GM18502 (cell line): ENCODE measurements around the gene GALM.
"Not testable (repeated sequence)": the region's sequence is repeated elsewhere in the genome, so short reads cannot be mapped to it uniquely, and the experiment has no call there.

Source experiments
- ATAC-seq: cut with Tn5 transposase; IDR thresholded peaks from one replicate; pipeline ENCODE4 v1.9.1; 2021; ENCODE audit warnings: mild to moderate bottlenecking; ENCODE audit not compliant: unreplicated experiment, poor library complexity

GALM gene

GRCh38 chr2:38665854-38666555 is at the start of gene GALM:
Gene GALM, plus strand, starts transcription at chr2:38666114. Its CDS starts 48 bp downstream, at chr2:38666162.
- ATAC-seq: peak; percentile 61

GRCh38 chr2:38617301-38617700 is 48.6 kb upstream of the GALM start:
- no peak for ATAC-seq

- peak; percentile 55 for ATAC-seq
Measured at GRCh38 chr2:38619458-38620164, 46.3 kb upstream of the GALM start.

DNA sequence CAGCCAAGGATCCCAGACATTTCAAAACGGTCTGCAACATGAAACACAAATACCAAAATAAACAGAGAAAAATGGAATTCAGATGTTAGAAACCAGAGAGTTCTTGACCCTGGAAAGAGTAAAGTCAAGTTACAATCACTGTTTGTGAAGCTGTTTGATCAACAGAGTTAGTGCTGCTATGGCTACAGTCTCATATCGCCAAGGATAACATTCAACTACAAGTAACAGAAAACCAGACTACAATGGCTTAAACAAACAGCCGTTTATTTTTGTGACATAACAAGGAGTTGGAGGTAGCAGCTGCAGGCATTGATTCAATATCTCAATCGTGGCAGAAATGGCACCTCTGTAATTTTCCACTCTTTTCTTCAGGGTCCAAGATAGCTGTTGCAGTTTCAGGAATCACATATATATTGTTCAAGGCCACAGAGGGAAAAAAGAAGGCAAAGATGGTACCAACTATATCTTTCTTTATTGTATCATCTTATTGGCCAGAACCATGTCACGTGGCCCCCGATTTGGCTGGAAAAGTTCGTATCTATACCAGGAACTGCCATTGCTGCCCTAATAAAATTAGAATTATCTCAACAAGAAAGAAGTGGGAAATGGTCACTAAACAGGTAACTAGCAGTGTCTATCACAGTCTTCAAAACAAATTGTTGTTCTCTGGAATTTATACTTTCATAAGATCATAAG is 45.5 kb upstream of the GALM start:
- no peak for ATAC-seq

DNA sequence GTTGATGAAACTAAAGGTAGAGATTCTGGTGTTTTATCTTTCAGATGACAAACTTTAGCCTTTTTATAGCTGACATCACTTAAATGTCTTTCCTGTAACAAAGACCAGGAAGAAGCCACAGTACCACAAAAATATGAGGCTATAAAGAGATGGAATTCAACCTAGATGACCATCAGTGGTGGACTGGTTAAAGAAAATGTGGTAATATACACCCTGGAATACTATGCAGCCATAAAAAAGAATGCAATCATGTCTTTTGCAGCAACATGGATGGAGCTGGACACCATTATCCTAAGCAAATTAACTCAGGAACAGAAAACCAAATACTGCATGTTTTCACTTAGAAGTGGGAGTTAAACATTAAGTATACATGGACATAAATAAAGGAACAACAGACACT is 44.9 kb upstream of the GALM start:
- ATAC-seq: no peak

GRCh38 chr2:38622210-38622609 is 43.7 kb upstream of the GALM start:
- ATAC-seq: no peak

DNA sequence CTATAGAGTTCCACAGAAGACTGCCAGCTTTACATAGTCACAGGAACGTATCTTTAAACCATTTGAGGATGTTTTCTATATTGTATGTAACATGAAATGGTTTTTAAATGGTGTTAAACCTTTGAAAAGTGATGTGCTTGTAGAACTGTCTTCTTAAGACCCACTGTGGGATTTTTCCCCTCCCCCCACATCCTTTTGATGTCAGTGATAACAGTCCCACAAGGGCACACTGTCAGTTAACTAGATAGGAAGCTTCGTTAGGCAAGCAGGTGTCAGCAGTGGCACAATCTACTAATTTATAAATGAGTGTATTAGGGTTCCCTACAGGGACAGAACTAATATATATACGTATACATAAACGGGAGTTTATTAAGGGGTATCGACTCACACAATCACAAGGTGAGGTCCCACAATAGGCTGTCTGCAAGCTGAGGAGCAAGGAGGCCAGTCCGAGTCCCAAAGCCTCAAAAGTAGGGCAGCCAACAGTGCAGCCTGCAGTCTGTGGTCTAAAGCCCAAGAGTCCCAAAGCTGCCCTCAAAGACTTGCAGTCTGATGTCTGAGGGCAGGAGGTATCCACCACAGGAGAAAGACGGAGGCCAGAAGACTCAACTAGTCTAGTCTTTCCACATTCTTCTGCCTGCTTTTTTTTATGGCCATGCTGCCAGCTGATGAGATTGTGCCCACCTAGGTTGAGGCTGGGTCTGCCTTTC is 39.4 kb upstream of the GALM start:
- no peak for ATAC-seq

- ATAC-seq: no peak
Measured at GRCh38 chr2:38627391-38627790, 38.5 kb upstream of the GALM start.

- no peak for ATAC-seq
Measured at GRCh38 chr2:38629684-38630083, 36.2 kb upstream of the GALM start.

DNA sequence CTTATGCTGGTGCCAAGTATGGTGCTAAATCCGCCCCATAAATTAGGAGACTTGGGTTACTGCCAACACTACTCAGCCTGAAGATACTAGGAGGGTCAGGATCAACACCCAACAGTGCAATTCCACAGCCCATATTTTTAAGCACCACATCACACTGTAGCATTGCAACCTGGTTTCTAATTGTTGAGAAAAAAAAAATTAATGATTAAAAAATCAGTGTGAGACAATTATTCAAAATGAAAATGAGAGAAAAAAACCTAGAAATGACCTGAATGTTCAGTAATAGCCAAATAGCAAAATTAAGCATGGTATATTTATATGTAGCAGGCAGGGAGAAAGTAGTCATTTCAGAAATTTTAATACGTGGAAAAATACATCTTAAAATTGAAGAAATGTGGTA is 33.9 kb upstream of the GALM start:
- no peak for ATAC-seq

- ATAC-seq: no peak
Measured at GRCh38 chr2:38632980-38633379, 32.9 kb upstream of the GALM start.

- no peak for ATAC-seq
Measured at GRCh38 chr2:38633895-38634294, 32.0 kb upstream of the GALM start.

- ATAC-seq: peak; percentile 91
Measured at GRCh38 chr2:38634684-38635083, 31.2 kb upstream of the GALM start.

DNA sequence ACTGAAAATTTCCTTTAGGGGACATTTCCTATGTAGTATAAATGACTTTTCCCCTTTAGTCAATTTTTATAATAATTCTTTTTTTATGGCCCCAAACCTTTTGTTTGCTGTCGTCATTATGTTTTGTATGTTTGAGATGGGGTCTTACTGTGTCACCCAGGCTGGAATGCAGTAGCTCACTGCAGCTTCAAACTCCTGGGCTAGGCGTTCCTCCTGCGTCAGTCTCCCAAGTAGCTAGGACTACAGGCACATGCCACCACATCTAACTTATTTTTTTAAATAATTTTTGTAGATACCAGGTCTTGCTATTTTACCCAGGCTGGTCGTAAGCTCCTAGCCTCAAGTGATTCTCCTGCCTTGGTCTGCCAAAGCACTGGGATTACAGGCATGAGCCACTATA is 30.8 kb upstream of the GALM start:
- no peak for ATAC-seq

DNA sequence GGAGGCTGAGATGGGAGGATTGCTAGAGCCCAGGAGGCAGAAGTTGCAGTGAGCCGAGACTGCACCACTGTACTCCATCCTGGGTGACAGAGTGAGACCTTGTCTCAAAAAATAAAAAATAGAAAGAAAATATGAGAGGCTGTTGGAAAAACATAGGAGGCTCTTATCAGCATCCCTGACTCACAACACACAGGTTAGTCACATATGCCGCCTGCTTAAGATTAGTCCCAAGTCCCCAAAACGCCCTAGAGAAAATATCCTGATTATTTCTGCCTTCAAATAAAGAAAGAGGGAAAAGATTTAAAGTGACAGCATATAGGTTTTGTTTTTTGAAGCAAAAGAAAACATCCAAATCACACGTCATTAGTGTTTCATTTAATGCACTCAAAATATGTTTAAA is 29.8 kb upstream of the GALM start:
- no peak for ATAC-seq

- ATAC-seq: not testable (repeated sequence)
Measured at GRCh38 chr2:38642373-38643017, 23.4 kb upstream of the GALM start.

- ATAC-seq: no peak
Measured at GRCh38 chr2:38643021-38643671, 22.8 kb upstream of the GALM start.

DNA sequence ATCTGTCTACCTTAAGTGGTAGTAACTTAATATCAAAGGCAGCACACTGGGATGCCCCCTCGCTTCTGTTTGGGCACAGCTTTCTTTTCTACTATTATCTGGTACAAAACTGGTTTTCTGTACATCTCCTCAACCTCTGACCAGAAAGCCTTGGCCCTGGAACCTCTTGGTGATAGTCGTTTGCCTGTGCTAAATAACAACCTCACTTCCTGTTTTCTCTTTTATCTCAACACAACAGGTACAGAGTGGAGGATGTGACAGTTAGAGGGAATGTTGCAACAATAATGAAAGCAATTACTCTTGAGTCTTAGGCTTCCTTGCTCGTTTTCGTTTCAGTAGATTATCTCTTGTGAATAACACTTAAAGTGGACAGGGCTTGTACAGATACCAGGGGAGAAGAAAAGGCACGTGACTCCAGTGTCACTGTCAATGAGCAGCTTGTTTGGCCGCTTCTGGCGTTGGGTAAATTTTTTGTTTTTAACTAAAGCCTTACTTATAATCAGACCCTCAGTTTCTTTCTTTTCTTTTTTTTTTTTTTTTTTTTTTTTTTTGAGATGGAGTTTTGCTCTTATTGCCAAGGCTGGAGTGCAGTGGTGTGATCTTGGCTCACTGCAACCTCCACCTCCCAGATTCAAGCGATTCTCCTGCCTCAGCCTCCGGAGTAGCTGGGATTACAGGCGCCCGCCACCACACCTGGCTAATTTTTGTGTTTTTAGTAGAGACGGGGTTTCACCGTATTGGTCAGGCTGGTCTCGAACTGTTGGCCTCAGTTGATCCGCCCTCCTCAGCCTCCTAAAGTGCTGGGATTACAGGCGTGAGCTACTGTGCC is 22.0 kb upstream of the GALM start:
- not testable (repeated sequence) for ATAC-seq
